K562 (cell line): ENCODE data around the gene CDH5. TPM values are rescaled to one million over a fixed set of nuclear protein-coding genes. Genes with fewer than 3 reads are reported as not detected.

Experiments used
- ATAC-seq: fragments of 200-7000 bp; cut with Tn5 transposase; 3 replicates; pipeline ENCODE4 v1.9.1; 2020; ENCODE audit warnings: moderate library complexity
- BruUV-seq: library from RNA; stranded (reverse); fragments of 400-500 nt; replicated peaks from 2 replicates; lab custom pipeline; 2021; lab: Mats Ljungman, UMichigan
- CTCF ChIA-PET: fragments of 300-600 bp; formaldehyde crosslinking; extraction: SDS; loops from one replicate; lab custom pipeline; 2021; ENCODE audit warnings: low intra/inter-chr PET ratio; lab: Yijun Ruan, JAX
- POLR2A ChIA-PET: fragments of 300-600, 350-650 bp; sonication (Branson Sonifier 250); formaldehyde crosslinking; extraction: SDS; loops from one replicate; lab custom pipeline; 2021; ENCODE audit warnings: antibody characterized with exemption, inconsistent platforms; lab: Yijun Ruan, JAX
- DNase-seq, 4 experiments: peaks; one replicate each; pipeline versions ENCODE4 v3.0.0 to v3.0.0-alpha.2; 2011 to 2018; ENCODE audit warnings: low spot score in 3 of 4, mixed read lengths in 3 of 4; ENCODE audit errors: extremely low read depth in 1 of 4
- FAIRE-seq: peaks from 2 replicates; lab custom pipeline; 2011; peaks lifted over from hg19 to GRCh38; lab: Jason Lieb, UNC
- H2AFZ ChIP-seq: 2 replicates; pipeline ENCODE4 v1.6.0; 2011; ENCODE audit warnings: low read depth, low read length, control low read depth, inconsistent platforms
- H3K27ac ChIP-seq: fragments of 200-600 bp; 3 replicates; pipeline ENCODE4 v1.8.0; 2011; ENCODE audit warnings: low read depth, mild to moderate bottlenecking, control low read depth, inconsistent platforms, low read length, moderate library complexity, mixed read lengths; ENCODE audit errors: extremely low read depth
- H3K27me3 ChIP-seq, 2 experiments: fragments of 300-600 bp in 1 of 2; 2 replicates in 1 of 2; 3 replicates in 1 of 2; pipeline versions ENCODE4 v1.6.0 to v1.8.0; 2011; ENCODE audit warnings: inconsistent platforms in 2 of 2, low read length in 2 of 2, mild to moderate bottlenecking in 1 of 2, mixed read lengths in 1 of 2, moderate library complexity in 1 of 2; ENCODE audit not compliant: control insufficient read depth in 2 of 2, insufficient read depth in 2 of 2
- H3K36me3 ChIP-seq: fragments of 300-600 bp; 3 replicates; pipeline ENCODE4 v1.8.0; 2011; ENCODE audit warnings: mild to moderate bottlenecking, low read length, inconsistent platforms; ENCODE audit not compliant: control insufficient read depth, insufficient read depth
- H3K4me1 ChIP-seq, 2 experiments: fragments of 200-600 bp in 1 of 2; replicated peaks in 1 of 2; 2 replicates in 1 of 2; 3 replicates in 1 of 2; pipeline versions ENCODE4 v1.5.1 to v1.8.0; 2011; ENCODE audit warnings: inconsistent platforms in 2 of 2, low read length in 2 of 2, mild to moderate bottlenecking in 1 of 2, mixed read lengths in 1 of 2, moderate library complexity in 1 of 2; ENCODE audit not compliant: control insufficient read depth in 2 of 2, insufficient read depth in 2 of 2
- H3K4me2 ChIP-seq: 2 replicates; pipeline ENCODE4 v1.6.1; 2011; ENCODE audit warnings: low read length, control low read depth, inconsistent platforms, mixed read lengths; ENCODE audit not compliant: insufficient read depth
- H3K4me3 ChIP-seq: fragments of 200-600 bp; sonication (generic), shearing (Covaris generic); 2 replicates; pipeline ENCODE4 v1.5.1; 2016; ENCODE audit warnings: control low read depth, inconsistent platforms
- H3K79me2 ChIP-seq: fragments of 200-600 bp; 3 replicates; pipeline ENCODE4 v1.8.0; 2011; ENCODE audit warnings: low read length, inconsistent platforms; ENCODE audit not compliant: control insufficient read depth, insufficient read depth
- H3K9ac ChIP-seq, 2 experiments: 2 replicates each; pipeline versions ENCODE4 v1.6.0 to v1.6.1; 2011; ENCODE audit warnings: low read depth in 2 of 2, low read length in 2 of 2, control low read depth in 1 of 2, inconsistent platforms in 1 of 2, mild to moderate bottlenecking in 1 of 2, mixed read lengths in 1 of 2; ENCODE audit not compliant: insufficient read depth in 1 of 2
- H3K9me1 ChIP-seq: one replicate; pipeline ENCODE4 v1.6.0; 2011; ENCODE audit warnings: inconsistent platforms, mild to moderate bottlenecking, low read length, moderate library complexity; ENCODE audit not compliant: control insufficient read depth, insufficient read depth
- H3K9me3 ChIP-seq: replicated peaks from 2 replicates; pipeline ENCODE4 v1.5.1; 2011; ENCODE audit warnings: low read depth, low read length, inconsistent platforms; ENCODE audit not compliant: control insufficient read depth, insufficient read depth
- H4K20me1 ChIP-seq: replicated peaks from 2 replicates; pipeline ENCODE4 v1.6.1; 2011; ENCODE audit warnings: low read length, inconsistent platforms, mixed read lengths; ENCODE audit not compliant: control insufficient read depth, insufficient read depth
- C11orf30 ChIP-seq: fragments of 450-650 bp; IDR thresholded peaks from 2 replicates; pipeline ENCODE4 v1.6.1; 2016; ENCODE audit warnings: low read depth, mild to moderate bottlenecking
- CHAMP1 ChIP-seq: fragments of 450-650 bp; IDR thresholded peaks from 2 replicates; pipeline ENCODE4 v1.6.1; 2016; ENCODE audit warnings: mild to moderate bottlenecking
- ELK3 ChIP-seq: fragments of 450-650 bp; formaldehyde crosslinking; IDR thresholded peaks from 2 replicates; pipeline ENCODE4 v1.4.0; 2020; ENCODE audit warnings: mild to moderate bottlenecking
- HNRNPH1 ChIP-seq: fragments of 200-400 bp; formaldehyde crosslinking; optimal IDR thresholded peaks from 2 replicates; pipeline ENCODE3; 2017; ENCODE audit warnings: low read depth, mild to moderate bottlenecking, low read length, moderate library complexity
- KHSRP ChIP-seq: fragments of 450-650 bp; IDR thresholded peaks from 2 replicates; pipeline ENCODE4 v1.6.1; 2017
- KLF13 ChIP-seq: fragments of 450-650 bp; IDR thresholded peaks from 2 replicates; pipeline ENCODE4 v1.6.1; 2016; ENCODE audit warnings: missing genetic modification characterization, low read depth, mild to moderate bottlenecking, missing compliant biosample characterization, moderate library complexity, borderline replicate concordance
- PCBP1 ChIP-seq: fragments of 200-400 bp; formaldehyde crosslinking; IDR thresholded peaks from 2 replicates; pipeline ENCODE4 v1.6.1; 2018; ENCODE audit warnings: mild to moderate bottlenecking, low read depth, low read length; ENCODE audit not compliant: poor library complexity, severe bottlenecking
- TEAD1 ChIP-seq, 2 experiments: fragments of 450-650 bp in 1 of 2; sonication (generic) in 1 of 2; formaldehyde crosslinking; IDR thresholded peaks; 2 replicates each; pipeline versions ENCODE4 v1.4.0 to v1.8.0; 2020 to 2022; ENCODE audit warnings: mild to moderate bottlenecking in 2 of 2, missing genetic modification reagents in 1 of 2
- ZMIZ1 ChIP-seq, 2 experiments: fragments of 150-350 bp in 1 of 2; IDR thresholded peaks; 2 replicates each; pipeline ENCODE4 v1.6.1; 2012 to 2016; ENCODE audit warnings: low read depth in 2 of 2, low read length in 2 of 2, mild to moderate bottlenecking in 1 of 2, moderate library complexity in 1 of 2
- WGBS: fragments of 100-300 bp; shearing (Covaris generic); methylation state at CpG from one replicate; pipeline ENCODE4 v1.1.6; 2016; ENCODE audit warnings: low coverage, mixed read lengths; ENCODE audit not compliant: insufficient coverage; ENCODE audit errors: missing lambda C conversion rate; 5-methylcytosine and 5-hydroxymethylcytosine counted together
- in situ Hi-C: fragments of 300-500 bp; cut with MboI; formaldehyde crosslinking; loops from 4 replicates; pipeline ENCODE4 v1.15.0; 2018; ENCODE audit warnings: inconsistent platforms, mixed read lengths
- intact Hi-C: fragments of 100-400 bp; cut with micrococcal nuclease; formaldehyde crosslinking; loops from 2 replicates; pipeline ENCODE4 v1.14.2; 2022
- polyA plus RNA-seq, 8 experiments: library from polyadenylated mRNA; depleted of rRNA in 4 of 8; stranded (reverse) in 5 of 8; unstranded in 3 of 8; fragments of >200 nt; fragmentation: Nextera tagmentation in 2 of 8; fragmentation: Illumina TruSeq in 1 of 8; extraction: Ambion mirVana in 2 of 8; extraction: Trizol in 1 of 8; gene quantifications; 2 replicates each; pipeline versions ENCODE4 v1.2.1 to v1.2.3, GENCODE V29; 2011 to 2014; ENCODE audit warnings: inconsistent platforms in 1 of 8, missing spikeins in 1 of 8
- total RNA-seq, 7 experiments: library from RNA; depleted of rRNA in 6 of 7; stranded (reverse); fragments of >200 nt in 6 of 7; fragmentation: Illumina TruSeq in 2 of 7; extraction: Trizol in 2 of 7; gene quantifications; 2 replicates each; pipeline versions ENCODE4 v1.2.1 to v1.2.3, GENCODE V29; 2011 to 2021; ENCODE audit warnings: low replicate concordance in 1 of 7

Gene CDH5
- total and polyA plus RNA-seq, 9 of the 15 experiments (the other 6 are each of a cell fraction or from before 2014, with no cell fraction given): not detected

GRCh38 chr16:66377324-66377723 is 10.8 kb downstream of the CDH5 start:
- DNase-seq (no peak), FAIRE-seq (no peak), ATAC-seq (no peak)
- ChIA-PET POLR2A (no interaction called here), CTCF (no interaction called here)
- 4% methylated on average over 3 of the region's 3 CpGs for WGBS
- Histone ChIP-seq H3K4me3 (no peak overlapping the region), H3K9me3 (no peaks in the 10 kb centered on the region), H3K9ac (no peak overlapping the region), H3K27me3 (peaks cover 4 to 6% of the 10 kb centered on the region in 2 experiments; a peak in 2 of 5 replicates), H2AFZ (no peak overlapping the region), H3K4me2 (no peak overlapping the region), H3K36me3 (no peaks in the 10 kb centered on the region), H3K79me2 (no peaks in the 10 kb centered on the region), H4K20me1 (peaks cover 4% of the 10 kb centered on the region; the same call in 1 of the 2 replicates), H3K9me1 (no peaks in the 10 kb centered on the region), H3K27ac (no peak overlapping the region), H3K4me1 (no peaks in the 10 kb centered on the region)
- BruUV-seq: no TSS peak
- intact Hi-C loops: no loop called here
- in situ Hi-C loops: no loop called here
- TF ChIP-seq ZMIZ1 (IDR thresholded peaks at IDR 0.05; ENCODE audit: low read depth in 2 of 2, low read length in 2 of 2): no peak
- TF ChIP-seq PCBP1: no peak
- no peak for TF ChIP-seq ELK3 (CRISPR knock-in tag)
- TF ChIP-seq TEAD1 (CRISPR knock-in tag; IDR thresholded peaks at IDR 0.05): no peak
- TF ChIP-seq KHSRP: no peak
- TF ChIP-seq HNRNPH1: no peak
- TF ChIP-seq C11orf30: no peak
- TF ChIP-seq CHAMP1: no peak
- TF ChIP-seq KLF13 (tag): no peak
